NCI-H774 (cell line): ENCODE results near the gene TRIO.

Source experiments
- DNase-seq: peaks from one replicate; lab custom pipeline; 2025; lab: John Stamatoyannopoulos, UW

Gene TRIO

GRCh38 chr5:14245132-14245925, 102.2 kb downstream of the TRIO start:
- DNase-seq, result no peak

- DNase-seq, result no peak
Measured at GRCh38 chr5:14246350-14247053, 103.4 kb downstream of the TRIO start.

GRCh38 chr5:14247054-14247386, 103.9 kb downstream of the TRIO start:
- no peak for DNase-seq

GRCh38 chr5:14249258-14250082, 106.3 kb downstream of the TRIO start:
- DNase-seq, result no peak

- peak; percentile 63 for DNase-seq
Measured at GRCh38 chr5:14250084-14250695, 107.0 kb downstream of the TRIO start.

GRCh38 chr5:14250748-14251701, 107.9 kb downstream of the TRIO start:
- no peak for DNase-seq

- no peak for DNase-seq
Measured at GRCh38 chr5:14251733-14252132, 108.6 kb downstream of the TRIO start.

- no peak for DNase-seq
Measured at GRCh38 chr5:14252793-14253192, 109.7 kb downstream of the TRIO start.

GRCh38 chr5:14254686-14255085, 111.5 kb downstream of the TRIO start:
- no peak for DNase-seq

- DNase-seq, result no peak
Measured at GRCh38 chr5:14256026-14256690, 113.0 kb downstream of the TRIO start.

- DNase-seq, result no peak
Measured at GRCh38 chr5:14256756-14257393, 113.7 kb downstream of the TRIO start.

GRCh38 chr5:14257995-14258403, 114.9 kb downstream of the TRIO start:
- no peak for DNase-seq

- no peak for DNase-seq
Measured at GRCh38 chr5:14258840-14259239, 115.7 kb downstream of the TRIO start.

- DNase-seq, result no peak
Measured at GRCh38 chr5:14260637-14261036, 117.5 kb downstream of the TRIO start.

- DNase-seq, result no peak
Measured at GRCh38 chr5:14261235-14261634, 118.1 kb downstream of the TRIO start.

- DNase-seq, result no peak
Measured at GRCh38 chr5:14261856-14262611, 118.9 kb downstream of the TRIO start.

GRCh38 chr5:14263113-14263512, 120.0 kb downstream of the TRIO start:
- DNase-seq, result no peak

- no peak for DNase-seq
Measured at GRCh38 chr5:14263699-14264098, 120.6 kb downstream of the TRIO start.

GRCh38 chr5:14264605-14265316, 121.6 kb downstream of the TRIO start:
- DNase-seq, result peak; percentile 96
